NCI-H2171 treated with DMSO at 0.1 percent for 48 hours (cell line): ENCODE results near the gene KIF12.
A peak's percentile ranks its signal among the peaks of the same experiment; 100 is the strongest.
"Not testable (repeated sequence)": the region's sequence is repeated elsewhere in the genome, so short reads cannot be mapped to it uniquely, and the experiment has no call there.

Experiments
- DNase-seq: peaks from one replicate; lab custom pipeline; 2025; lab: John Stamatoyannopoulos, UW

KIF12 gene

GRCh38 chr9:114084282-114085073 lies 14.6 kb downstream of the KIF12 start:
- DNase-seq, result no peak

- DNase-seq, result no peak
Observed at GRCh38 chr9:114083666-114084065, 15.4 kb downstream of the KIF12 start.

DNA sequence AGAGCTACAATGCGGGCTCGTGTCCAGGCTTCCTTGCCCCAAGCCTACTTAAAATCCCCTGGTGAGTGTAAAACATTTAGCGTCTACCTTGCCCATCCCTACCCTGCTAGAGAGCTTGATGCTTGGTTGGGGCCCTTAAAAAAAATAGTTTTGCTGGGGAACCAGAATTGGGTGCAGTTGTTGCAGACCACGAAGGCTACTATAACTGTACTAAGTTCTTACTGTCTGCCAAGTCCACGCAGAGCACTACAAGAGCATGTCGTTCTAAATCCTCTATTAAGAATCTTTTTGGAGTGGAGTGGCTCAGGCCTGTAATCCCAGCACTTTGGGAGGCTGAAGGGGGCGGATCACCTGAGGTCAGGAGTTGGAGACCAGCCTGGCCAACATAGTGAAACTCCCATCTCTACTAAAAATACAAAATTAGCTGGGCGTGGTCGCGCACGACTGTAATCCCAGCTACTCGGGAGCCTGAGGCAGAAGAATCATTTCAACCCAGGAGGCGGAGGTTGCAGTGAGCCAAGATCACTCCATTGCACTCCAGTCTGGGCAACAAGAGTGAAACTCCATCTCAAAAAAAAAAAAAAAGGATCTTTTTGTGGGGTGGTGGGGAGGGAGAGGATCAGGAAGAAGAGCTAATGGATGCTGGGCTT lies 16.2 kb downstream of the KIF12 start:
- DNase-seq, result not testable (repeated sequence)

DNA sequence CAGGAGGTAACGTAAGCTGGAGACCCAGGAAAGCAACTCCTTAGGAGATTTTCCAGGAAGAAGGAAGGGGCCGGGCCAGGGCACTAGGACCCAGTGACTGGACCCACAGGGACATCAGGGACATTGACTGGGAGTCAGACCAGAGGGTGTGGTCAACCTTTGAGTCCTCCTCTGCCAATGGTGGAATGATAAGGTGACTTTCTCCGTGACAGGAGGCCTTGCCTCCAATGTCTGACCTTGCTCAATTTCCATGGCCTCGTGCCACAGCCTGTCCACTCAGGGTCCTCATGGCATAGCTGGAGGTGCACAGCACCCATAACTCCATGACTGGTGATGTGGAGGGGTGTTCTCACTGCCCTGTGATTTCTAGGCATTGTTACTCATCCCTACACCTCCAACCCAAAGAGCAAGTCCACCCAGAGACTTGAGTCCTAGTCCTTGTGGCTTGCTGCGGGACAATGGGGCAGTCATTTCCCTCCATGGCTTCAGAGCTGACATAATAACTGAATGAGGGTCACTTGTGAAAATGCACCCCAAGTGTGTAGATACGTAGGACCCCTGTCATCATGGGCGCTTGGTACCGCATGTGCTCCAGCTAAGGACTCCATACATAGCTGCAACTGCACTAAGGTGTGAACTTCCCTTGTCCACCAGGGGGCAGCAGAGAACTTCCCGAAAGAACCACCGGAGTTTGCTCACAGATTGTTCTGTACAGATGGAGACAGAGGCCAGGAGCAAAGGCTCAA lies 16.9 kb downstream of the KIF12 start:
- peak; percentile 89 for DNase-seq

DNA sequence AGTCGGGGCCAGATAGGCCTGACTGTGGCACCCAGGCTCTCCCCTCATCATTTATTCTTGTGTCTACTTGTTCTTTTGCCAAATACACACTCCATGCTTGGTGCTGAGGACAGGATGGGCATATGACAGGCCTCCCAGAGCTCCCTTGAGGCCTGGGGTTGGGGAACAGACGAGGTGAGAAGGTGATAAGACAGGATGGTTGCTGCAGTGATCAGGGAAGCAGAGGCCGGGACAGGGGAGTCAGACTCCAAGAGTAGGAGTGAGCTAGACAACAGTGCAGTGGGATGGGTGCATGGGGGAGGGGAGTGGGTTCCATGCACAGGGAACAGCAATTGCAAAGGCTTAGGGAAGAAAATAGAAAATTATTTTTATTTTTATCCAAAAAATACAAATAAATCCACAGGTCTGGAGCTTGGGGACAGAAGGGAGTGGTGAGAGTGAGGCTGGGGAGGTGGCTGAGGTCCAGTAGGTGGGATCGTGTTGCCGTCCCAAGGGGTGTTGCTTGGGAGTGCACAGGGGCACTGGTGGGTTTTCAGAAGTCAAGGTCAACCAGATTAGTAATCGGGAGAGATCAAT lies 17.6 kb downstream of the KIF12 start:
- DNase-seq, result no peak

DNA sequence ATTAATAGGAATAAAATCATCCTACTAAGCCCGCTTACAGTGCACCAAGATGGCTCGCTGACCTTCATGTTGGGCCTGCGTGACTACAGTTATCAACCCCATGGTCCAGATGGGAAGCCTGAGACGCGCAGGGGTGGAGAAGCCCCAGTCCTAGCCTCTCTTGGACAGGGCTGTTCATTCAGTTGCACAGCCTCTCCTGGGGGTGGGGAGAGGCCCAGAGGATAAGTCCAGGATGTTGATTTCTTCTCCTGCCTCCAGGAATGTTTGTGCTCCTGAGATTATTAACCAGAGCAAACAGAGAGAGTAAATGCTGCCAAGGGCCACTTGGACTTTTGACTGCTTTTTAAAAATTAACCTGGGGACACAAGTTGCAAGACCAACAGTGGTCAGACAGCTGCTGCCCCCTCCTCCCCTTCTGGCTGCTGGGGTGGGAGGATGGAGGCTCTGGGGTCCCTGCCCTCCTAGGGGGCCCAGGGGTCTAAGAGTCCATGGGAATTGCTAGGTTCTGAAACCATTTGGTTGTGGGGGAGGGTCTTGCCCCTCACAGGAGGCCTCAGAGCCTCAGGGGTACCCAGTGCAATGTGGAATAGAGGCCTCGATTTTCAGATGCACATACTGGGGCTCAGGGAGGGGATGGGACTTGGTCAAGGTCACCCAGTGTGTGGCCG lies 18.2 kb downstream of the KIF12 start:
- no peak for DNase-seq

- no peak for DNase-seq
Observed at GRCh38 chr9:114080195-114080772, 18.8 kb downstream of the KIF12 start.

- no peak for DNase-seq
Observed at GRCh38 chr9:114078781-114079156, 20.3 kb downstream of the KIF12 start.

GRCh38 chr9:114078021-114078780 lies 20.9 kb downstream of the KIF12 start, which contains the start of gene AMBP:
Gene AMBP (minus strand): TSS chr9:114078300. CDS start chr9:114078209, 91 bp downstream.
- no peak for DNase-seq

DNA sequence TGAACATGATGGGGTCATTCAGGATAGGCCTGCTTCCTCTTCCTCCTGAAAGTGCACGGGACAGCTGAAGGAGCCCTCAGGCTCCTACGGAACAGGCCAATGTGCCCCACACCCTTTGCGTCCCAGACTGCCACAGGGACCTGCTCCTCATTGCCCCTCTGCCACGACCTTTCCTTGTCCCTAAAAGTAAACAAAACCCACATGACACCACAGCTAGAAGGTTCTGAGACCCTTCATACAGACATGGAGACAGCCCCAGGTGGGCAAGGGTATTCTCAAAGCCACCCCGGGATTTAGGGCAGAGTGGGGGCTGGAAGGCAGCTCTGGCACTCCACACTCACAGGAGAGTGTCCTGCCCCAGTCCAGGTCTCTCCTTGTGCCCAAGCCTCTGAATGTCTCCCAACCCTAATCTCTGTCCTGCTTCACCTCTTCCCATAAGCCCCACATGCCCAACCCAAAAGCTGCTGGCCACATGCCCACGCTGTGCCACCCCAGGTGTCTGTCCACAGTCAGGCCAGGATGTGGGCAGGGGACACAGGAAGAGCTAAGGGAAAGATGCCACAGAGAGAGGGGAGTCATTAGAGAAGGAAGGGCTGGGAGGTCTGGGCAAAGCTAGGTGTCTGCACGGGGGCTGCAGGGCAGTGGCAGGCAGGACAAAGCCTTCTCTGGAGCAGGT lies 21.8 kb downstream of the KIF12 start:
- DNase-seq, result no peak

GRCh38 chr9:114076237-114077161 lies 22.6 kb downstream of the KIF12 start:
- no peak for DNase-seq

- no peak for DNase-seq
Observed at GRCh38 chr9:114075602-114076001, 23.5 kb downstream of the KIF12 start.

DNA sequence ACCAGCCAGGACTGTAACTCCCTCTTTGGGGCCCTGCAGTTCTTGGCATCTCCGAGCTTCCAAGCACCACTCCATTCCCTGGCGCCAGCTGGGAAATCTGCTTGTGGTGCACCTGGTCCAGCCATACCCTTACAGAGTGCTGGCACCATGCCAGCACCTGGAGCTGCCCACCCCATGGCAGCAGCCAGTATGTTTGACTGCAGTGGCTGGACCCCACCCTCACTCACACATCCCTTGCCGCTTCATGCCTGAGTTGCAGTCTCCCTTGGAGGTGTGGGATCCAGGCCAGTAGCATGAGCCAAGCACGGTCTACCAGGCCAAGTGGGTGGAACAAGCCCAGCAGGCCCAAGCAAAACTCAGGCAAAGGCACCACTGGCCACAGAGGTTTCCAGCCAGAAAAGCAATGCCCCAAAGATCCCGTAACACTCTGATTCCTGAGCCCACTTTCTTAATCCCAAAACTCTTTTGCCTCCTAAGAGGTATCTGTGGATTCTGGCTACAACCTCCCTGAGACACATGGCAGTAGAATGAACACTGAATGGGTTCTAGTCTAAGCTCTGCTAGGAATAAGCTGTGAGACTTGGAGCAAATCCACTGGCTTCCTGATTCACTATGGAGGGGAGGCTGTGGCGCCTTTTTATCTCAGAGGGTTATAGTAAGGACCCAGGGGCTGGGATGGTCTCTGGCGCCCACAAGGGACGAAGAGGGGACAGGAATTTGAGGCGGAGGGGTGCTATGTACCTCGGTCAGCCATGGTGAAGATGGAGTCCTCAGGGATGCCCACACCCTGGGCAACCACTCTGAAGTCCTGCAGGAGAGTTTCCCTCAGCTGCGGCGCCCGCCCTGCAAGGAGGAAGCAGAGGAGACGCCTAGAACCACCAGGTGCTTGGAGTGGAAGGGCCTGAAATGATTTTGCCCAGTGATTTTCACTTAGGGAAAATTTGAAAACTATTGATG lies 26.6 kb downstream of the KIF12 start:
- peak; percentile 17 for DNase-seq

DNA sequence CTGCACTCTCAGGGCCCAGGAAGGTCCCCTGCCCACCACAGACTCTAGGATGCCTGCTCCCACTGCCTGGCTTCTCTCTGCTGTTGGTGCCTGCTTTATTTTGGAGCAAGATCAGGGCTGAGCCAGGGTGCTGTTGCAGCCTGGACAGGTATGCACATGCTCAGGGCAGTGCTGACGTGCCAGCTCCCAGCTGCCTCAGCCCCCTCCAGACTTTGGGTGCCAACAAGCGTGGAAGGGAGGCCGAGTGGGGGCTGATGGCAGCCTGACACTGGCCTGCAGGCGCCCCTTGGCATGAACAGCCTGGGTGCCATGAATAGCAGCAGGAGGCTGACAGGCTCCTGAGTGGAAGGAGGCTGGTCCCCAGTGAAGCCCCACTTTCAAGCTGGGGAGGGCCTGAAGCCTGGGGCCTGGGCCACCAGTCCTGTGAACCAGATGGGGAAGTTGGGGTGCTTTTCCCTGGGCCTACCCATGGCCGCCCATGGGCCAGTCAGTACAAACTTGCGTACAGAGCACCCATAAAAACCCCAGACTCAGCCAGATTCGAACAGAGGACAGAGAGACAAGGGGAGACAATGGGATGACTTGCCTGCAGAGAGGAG lies 27.8 kb downstream of the KIF12 start:
- no peak for DNase-seq

DNA sequence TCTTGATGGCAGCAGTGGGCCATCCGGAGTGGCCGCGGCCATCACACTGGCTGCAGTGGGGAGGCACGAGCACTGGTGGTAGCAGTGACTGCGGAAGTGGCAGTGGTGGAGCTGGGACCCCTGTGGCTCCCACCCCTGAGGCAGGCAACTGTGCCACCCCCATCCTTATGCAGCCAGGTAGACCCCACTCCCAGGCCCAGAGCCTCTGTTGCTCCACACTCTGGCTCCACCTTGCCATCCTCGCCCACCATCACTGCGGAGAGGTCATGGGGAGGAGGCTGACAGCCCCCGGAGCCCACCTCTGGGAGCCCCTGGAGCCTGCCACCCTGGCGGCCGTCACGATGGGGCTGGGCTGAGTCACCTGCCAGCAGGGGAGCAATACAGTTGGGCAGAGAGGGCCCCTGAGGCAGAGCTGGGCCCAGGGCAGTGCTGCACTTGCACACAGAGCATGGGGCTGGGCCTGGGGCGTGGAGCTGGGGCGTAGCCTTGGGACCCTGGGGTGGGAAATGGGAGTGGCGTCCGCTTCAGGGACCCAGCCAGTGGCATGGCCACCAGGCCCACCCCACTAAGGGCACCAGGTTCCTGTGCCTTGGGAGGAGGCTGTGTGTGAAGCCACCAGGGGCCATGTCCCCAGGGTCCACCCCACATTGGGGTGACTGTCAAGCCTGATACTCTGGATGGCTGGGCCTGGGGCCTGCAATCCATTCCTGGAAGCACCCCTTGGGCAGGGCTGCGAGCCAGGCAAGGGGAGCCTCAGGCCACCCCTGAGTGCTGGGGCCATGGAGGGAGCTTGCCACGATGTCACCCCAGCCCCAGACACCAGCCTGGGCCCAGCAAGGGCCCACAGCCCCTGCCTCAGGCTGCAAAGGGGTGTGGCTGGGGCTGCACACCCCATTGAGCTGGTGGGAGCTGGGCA lies 28.6 kb downstream of the KIF12 start:
- DNase-seq, result no peak

- no peak for DNase-seq
Observed at GRCh38 chr9:114069476-114070187, 29.5 kb downstream of the KIF12 start.
